ENCODE results near the gene HECW1.

HECW1 gene

GRCh38 chr7:43294080-43294630 lies 181.7 kb downstream of the HECW1 start:
- ChIA-PET CTCF (interaction anchor here (0.6 kb wide), 1 partner anchor 8 kb away, joined by 3 read pairs; no protein-coding TSS in a partner anchor), POLR2A (no interaction called here)
- no peak for DNase-seq (ENCODE audit: extremely low spot score)
- no peak for TF ChIP-seq NFRKB (IDR thresholded peaks at IDR 0.05)
- TF ChIP-seq FOXK2 (IDR thresholded peaks at IDR 0.05): no peak
- no peak for TF ChIP-seq ZNF384 (IDR thresholded peaks at IDR 0.05)
- TF ChIP-seq HDGF (IDR thresholded peaks at IDR 0.05; ENCODE audit: borderline replicate concordance): no peak
- TF ChIP-seq L3MBTL2 (conservative IDR thresholded peaks at IDR 0.05): no peak
- TF ChIP-seq SUZ12 (IDR thresholded peaks at IDR 0.05): no peak
- no peak for TF ChIP-seq FOXA1 (IDR thresholded peaks at IDR 0.05)
- no peak for TF ChIP-seq SP1 (IDR thresholded peaks at IDR 0.05)
- no peak for TF ChIP-seq TARDBP (IDR thresholded peaks at IDR 0.05)
- TF ChIP-seq CTBP1 (IDR thresholded peaks at IDR 0.05; ENCODE audit: borderline replicate concordance): no peak
- TF ChIP-seq ARNT (IDR thresholded peaks at IDR 0.05): no peak

GRCh38 chr7:43295429-43295828 lies 183.0 kb downstream of the HECW1 start:
- ChIA-PET POLR2A (no interaction called here), CTCF (no interaction called here)

GRCh38 chr7:43296306-43296705 lies 183.9 kb downstream of the HECW1 start:
- no peak for TF ChIP-seq SP1 (IDR thresholded peaks at IDR 0.05)
- TF ChIP-seq FOXM1 (IDR thresholded peaks at IDR 0.05; ENCODE audit: borderline replicate concordance): no peak
- no peak for TF ChIP-seq CTBP1 (IDR thresholded peaks at IDR 0.05; ENCODE audit: borderline replicate concordance)
- TF ChIP-seq NFRKB (IDR thresholded peaks at IDR 0.05): no peak
- TF ChIP-seq BHLHE40 (IDR thresholded peaks at IDR 0.05; ENCODE audit: borderline replicate concordance): no peak
- TF ChIP-seq L3MBTL2 (conservative IDR thresholded peaks at IDR 0.05): no peak
- ChIA-PET CTCF (interaction anchor here (0.8 to 1.0 kb wide), 2 partner anchors 129 to 137 kb away, joined by 3 read pairs; no protein-coding TSS in a partner anchor), POLR2A (no interaction called here)
- peak; percentile 54 for DNase-seq (ENCODE audit: extremely low spot score)

More at GRCh38 chr7:43295429-43295828, 183.0 kb downstream of the HECW1 start:
- no peak for TF ChIP-seq ZNF384 (IDR thresholded peaks at IDR 0.05)
- no peak for TF ChIP-seq SUZ12 (IDR thresholded peaks at IDR 0.05)
- no peak for TF ChIP-seq BHLHE40 (IDR thresholded peaks at IDR 0.05; ENCODE audit: borderline replicate concordance)
- TF ChIP-seq HDGF (IDR thresholded peaks at IDR 0.05; ENCODE audit: borderline replicate concordance): no peak
- TF ChIP-seq FOXK2 (IDR thresholded peaks at IDR 0.05): no peak
- TF ChIP-seq LEF1 (IDR thresholded peaks at IDR 0.05; ENCODE audit: borderline replicate concordance): no peak
- no peak for TF ChIP-seq FOXA1 (IDR thresholded peaks at IDR 0.05)
- no peak for TF ChIP-seq PKNOX1 (IDR thresholded peaks at IDR 0.05)
- no peak for DNase-seq (ENCODE audit: extremely low spot score)

DNA sequence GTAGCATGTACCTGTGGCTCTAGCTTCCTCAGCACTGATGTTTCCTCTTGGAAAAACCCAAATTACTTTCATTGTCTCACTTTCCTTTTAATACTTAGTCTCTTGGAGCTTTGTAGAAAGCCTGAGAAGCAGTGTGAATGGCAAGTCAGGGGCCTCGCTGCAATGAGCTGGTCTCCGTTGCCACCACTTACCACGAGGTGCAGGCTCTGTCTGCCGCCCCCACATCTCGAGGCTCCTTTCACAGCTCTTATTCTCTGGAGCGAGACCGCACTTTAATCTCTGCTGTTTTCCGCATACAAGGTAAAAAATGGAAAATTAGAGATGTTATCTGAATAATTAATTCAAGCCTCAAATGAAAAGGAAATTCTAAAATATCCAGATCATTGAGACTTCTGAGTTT lies 186.2 kb downstream of the HECW1 start:
- TF ChIP-seq TARDBP (IDR thresholded peaks at IDR 0.05) (no peak), FOXM1 (IDR thresholded peaks at IDR 0.05; ENCODE audit: borderline replicate concordance) (no peak), ELF4 (IDR thresholded peaks at IDR 0.05) (no peak), HDGF (IDR thresholded peaks at IDR 0.05; ENCODE audit: borderline replicate concordance) (no peak), PKNOX1 (IDR thresholded peaks at IDR 0.05) (no peak), L3MBTL2 (conservative IDR thresholded peaks at IDR 0.05) (no peak), SUZ12 (IDR thresholded peaks at IDR 0.05) (no peak), FOXK2 (IDR thresholded peaks at IDR 0.05) (no peak)
- POLR2A ChIA-PET: no interaction called here
- CTCF ChIA-PET: no interaction called here
- no peak for DNase-seq (ENCODE audit: extremely low spot score)

- DNase-seq (ENCODE audit: extremely low spot score): no peak
- TF ChIP-seq TARDBP (IDR thresholded peaks at IDR 0.05): no peak
- TF ChIP-seq NFRKB (IDR thresholded peaks at IDR 0.05): no peak
- TF ChIP-seq CTBP1 (IDR thresholded peaks at IDR 0.05; ENCODE audit: borderline replicate concordance): no peak
- TF ChIP-seq FOXM1 (IDR thresholded peaks at IDR 0.05; ENCODE audit: borderline replicate concordance): no peak
- no peak for TF ChIP-seq HDGF (IDR thresholded peaks at IDR 0.05; ENCODE audit: borderline replicate concordance)
- no peak for TF ChIP-seq ARNT (IDR thresholded peaks at IDR 0.05)
- no peak for TF ChIP-seq L3MBTL2 (conservative IDR thresholded peaks at IDR 0.05)
- TF ChIP-seq BHLHE40 (IDR thresholded peaks at IDR 0.05; ENCODE audit: borderline replicate concordance): no peak
- TF ChIP-seq SP1 (IDR thresholded peaks at IDR 0.05): no peak
- TF ChIP-seq ELF4 (IDR thresholded peaks at IDR 0.05): no peak
- no peak for TF ChIP-seq SUZ12 (IDR thresholded peaks at IDR 0.05)
- POLR2A ChIA-PET: no interaction called here
- CTCF ChIA-PET: no interaction called here
Observed at GRCh38 chr7:43300121-43300520, 187.7 kb downstream of the HECW1 start.

GRCh38 chr7:43302211-43302711 lies 189.8 kb downstream of the HECW1 start:
- TF ChIP-seq SP1 (IDR thresholded peaks at IDR 0.05) (no peak), PKNOX1 (IDR thresholded peaks at IDR 0.05) (no peak), CTBP1 (IDR thresholded peaks at IDR 0.05; ENCODE audit: borderline replicate concordance) (no peak), ELF4 (IDR thresholded peaks at IDR 0.05) (no peak), L3MBTL2 (conservative IDR thresholded peaks at IDR 0.05) (no peak), BHLHE40 (IDR thresholded peaks at IDR 0.05; ENCODE audit: borderline replicate concordance) (no peak), HDGF (IDR thresholded peaks at IDR 0.05; ENCODE audit: borderline replicate concordance) (no peak), FOXM1 (IDR thresholded peaks at IDR 0.05; ENCODE audit: borderline replicate concordance) (no peak), ZNF384 (IDR thresholded peaks at IDR 0.05) (no peak), SUZ12 (IDR thresholded peaks at IDR 0.05) (no peak), TARDBP (IDR thresholded peaks at IDR 0.05) (no peak), LEF1 (IDR thresholded peaks at IDR 0.05; ENCODE audit: borderline replicate concordance) (no peak), NFRKB (IDR thresholded peaks at IDR 0.05) (no peak), FOXK2 (IDR thresholded peaks at IDR 0.05) (no peak)
- ChIA-PET CTCF (no interaction called here), POLR2A (no interaction called here)
- DNase-seq (ENCODE audit: extremely low spot score): no peak

Measured in HEK293T (cell line).